Hematopoietic multipotent progenitor cell treated with erythropoietin and hydrocortisone succinate and interleukin-3 and kit ligand, for 4 days (in vitro differentiated cells): ENCODE measurements around the gene IMMP2L.

Experiments used
- DNase-seq: peaks from one replicate; pipeline ENCODE4 v3.0.0-alpha.2; 2015

IMMP2L gene

DNA sequence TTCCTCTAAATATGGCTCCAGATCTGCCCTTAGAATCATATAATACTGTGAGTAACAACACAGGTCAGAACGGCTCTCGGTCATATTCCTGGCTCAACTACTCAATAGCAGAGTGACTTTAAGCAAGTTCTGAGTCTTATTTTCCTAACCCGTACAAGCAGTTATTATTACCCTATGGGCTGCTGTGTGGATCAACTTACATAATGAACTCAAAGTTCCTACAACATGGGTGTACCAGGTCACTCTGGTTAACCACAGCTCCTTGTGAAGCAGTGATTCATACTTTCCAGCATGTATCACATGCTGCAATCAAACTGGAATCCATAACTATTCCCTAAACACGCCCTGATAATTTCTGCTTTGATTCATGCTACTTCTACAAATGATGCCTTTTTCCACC lies 364.0 kb downstream of the IMMP2L start:
- DNase-seq = peak; percentile 7

DNA sequence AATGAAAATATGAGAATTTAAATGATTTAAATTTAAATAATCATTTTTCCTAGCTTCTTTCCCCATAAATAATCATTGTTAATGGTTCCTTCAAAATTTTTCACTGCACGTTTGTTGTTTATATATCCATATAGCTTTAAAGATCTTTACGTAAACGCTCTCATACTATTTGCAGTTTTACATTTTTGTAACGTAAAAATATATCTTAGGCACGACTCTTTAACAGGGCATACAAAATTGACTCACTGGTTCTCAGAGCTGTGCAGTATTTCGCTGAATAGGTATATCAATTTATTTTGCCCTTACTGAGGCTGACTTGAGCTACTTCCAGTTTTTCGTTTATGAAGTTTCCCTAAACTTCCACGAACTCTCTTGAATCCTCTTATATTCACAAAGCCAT lies 365.6 kb downstream of the IMMP2L start:
- DNase-seq = no peak

DNA sequence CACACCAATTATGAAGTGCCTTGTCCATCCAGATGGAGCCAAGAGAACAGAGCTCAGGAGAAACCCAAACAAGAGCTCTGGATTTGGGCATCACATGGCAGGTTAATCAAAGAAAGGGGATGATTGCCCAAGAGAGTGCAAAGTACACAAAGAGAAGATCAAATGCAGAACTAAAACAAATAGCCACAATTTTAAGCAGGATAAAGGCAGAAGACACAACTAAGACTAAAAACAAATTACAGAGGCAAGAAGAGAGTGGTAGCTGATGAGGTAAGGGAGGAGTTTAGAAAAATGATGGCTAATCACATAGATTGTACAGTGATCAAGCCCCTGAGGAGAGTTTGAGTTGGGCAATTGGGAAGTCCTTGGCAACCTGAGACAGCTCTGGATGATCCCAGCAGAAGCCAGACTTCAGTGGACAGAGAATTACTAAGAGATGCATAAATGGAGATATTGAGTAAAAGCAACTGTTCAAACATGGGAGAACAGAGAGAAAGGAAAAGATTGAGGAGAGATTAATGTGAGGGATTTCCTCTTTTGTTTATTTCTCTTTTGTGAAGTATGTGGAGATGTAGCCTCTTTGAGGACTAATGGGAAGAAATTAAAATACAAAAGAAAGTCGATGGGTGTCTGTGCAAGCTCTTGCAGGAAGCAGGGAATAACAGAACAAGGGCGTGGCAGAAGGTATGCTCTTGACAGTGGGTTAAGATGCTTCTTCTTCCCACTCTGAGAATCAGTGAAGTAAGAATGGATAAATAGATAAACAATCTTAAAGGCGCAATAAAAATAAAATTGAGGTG lies 369.5 kb downstream of the IMMP2L start:
- DNase-seq = no peak

DNA sequence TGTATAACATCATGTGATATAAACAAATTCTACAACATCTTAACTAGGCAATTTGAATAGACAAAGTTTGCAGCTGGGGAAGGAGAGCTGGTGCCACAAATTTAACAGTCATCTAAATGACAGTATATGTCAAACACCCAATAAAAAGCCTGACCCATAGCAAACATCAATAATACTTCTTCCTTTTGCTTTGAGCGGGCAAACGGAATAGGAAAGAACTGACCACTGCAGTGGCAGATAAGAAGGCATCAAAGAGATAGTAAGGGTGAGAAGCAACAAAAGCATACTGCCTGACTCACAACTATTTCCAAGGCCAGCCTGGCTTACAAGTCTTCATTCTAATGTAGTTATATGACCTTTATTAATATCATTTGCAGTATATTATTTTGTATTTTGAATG lies 371.5 kb downstream of the IMMP2L start:
- DNase-seq = peak; percentile 63

DNA sequence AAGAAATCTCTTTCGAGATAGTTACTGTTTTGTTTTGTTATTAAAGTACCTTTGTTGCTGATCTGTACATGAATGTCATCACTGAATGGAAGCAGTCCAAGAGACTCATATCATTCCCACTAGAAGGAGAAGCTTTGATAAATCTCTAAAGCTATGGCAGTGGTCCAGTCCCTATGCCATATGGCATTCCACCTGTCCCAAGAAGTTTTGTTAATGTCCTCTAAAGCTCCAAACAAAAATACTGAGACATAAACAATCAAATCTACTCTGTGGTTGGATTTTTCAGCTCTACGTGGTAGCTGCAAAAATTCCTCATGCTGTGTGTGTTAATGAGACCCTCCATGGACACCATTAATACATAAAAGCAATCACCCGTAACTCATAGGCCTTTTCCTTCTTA lies 377.3 kb downstream of the IMMP2L start:
- no peak for DNase-seq

DNA sequence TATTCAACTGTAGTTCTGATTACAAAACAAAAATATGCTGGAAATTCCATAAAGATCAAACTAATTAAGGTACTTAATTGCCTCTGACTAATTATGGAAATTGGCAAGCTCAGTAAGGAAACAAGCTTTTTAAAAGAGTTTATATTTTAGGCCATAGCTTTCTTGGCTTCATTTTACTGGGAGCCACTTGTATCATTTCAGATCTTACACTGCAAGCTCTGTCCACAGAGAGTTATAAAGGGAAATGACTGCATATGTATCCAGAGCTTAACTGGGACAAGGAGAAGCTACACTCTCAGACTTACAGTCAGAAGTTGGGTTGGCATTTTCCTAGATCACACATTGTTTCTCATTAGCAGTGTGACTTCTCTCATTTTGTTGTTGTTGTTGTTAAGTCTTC lies 379.0 kb downstream of the IMMP2L start:
- no peak for DNase-seq

DNA sequence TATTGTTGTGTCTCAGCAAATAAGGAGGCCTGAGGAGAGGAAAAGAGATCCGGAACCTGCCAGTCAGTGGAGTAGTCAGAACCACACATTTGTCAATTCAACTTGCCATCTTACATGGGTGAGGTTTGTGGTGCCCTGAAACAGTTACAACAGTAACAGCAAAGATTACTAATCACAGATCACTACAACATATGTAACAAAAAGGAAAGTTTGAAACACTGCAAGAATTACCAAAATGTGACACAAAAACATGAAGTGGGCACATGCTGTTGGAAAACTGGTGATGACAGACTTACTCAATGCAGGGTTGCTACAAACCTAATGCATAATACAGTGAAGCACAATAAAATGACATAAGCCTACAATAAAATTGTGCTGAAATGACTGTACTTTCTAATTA lies 382.0 kb downstream of the IMMP2L start:
- no peak for DNase-seq

DNA sequence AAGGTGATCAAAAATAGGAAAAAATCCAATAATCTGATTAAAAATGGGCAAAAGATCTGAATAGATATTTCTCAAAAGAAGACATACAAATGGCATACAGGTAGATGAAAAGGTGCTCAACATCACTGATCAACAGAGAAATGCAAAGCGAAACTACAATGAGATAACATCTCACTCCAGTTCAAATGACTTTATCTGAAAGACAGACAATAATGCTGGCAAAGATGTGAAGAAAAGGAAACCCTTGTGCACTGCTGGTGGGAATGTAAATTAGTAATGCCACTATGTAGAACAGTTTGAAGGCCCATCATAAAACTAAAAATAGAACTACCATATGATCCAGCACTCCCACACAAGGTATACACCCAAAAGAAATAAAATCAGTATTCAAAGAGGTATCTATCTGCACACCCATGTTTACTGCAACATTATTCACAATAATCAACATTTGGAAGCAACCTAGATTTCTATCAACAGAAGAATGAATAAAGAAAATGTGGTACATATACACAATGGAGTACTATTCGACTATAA lies 386.3 kb downstream of the IMMP2L start:
- DNase-seq = no peak

DNA sequence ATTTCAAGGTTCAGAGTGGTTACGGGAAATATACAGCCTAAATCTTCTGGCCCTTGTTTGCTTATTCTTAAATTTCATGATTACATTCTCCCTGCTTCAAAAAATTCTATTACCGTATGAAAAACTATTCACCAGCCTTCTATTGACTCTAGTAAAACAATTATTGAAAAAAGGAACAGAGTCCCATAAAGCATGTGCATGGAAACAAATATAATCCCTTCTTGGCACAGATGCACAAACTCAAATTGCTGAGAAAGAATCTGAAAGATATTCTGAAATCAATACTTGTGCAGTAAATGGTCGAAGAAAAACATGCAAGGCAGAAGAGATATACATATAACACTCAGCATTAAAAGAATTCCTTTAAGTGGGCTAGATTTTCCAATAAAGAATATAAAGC lies 387.8 kb downstream of the IMMP2L start:
- DNase-seq = no peak

DNA sequence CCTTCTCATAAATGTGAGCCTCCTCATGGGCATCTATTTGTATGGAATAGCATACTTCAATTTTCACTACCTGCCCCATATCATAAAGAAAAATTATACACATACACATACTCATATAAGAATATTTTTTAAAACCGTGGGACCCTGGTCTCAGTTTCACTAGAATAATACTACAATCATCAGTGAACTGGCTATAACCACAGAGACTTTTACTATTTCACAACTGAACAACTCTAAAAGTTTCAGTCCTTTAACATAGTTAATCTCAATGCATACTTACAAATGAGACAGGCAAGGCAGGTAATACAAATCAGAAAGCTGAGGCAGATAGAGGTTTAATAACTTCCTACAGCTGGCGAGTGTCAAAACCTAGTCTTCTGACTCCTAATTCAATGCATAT lies 388.3 kb downstream of the IMMP2L start:
- no peak for DNase-seq

DNA sequence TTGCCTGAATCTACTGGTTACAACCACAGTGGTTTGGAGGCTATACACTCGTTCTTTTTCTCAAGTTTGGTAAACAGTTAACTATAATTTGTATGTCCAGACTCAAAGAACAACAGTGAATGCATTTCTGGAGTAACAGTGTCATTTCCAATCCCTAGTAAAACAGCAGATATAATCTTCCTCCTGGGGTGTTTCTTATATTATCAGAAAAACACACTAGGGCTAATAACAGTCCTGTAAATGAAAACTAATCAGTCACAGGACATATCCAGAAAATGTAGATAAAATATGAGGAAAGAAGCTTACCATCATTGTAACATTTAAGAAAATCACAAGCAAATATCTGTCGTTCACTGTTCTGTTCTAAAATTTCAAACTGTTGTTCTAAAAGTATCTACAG lies 388.8 kb downstream of the IMMP2L start:
- no peak for DNase-seq

DNA sequence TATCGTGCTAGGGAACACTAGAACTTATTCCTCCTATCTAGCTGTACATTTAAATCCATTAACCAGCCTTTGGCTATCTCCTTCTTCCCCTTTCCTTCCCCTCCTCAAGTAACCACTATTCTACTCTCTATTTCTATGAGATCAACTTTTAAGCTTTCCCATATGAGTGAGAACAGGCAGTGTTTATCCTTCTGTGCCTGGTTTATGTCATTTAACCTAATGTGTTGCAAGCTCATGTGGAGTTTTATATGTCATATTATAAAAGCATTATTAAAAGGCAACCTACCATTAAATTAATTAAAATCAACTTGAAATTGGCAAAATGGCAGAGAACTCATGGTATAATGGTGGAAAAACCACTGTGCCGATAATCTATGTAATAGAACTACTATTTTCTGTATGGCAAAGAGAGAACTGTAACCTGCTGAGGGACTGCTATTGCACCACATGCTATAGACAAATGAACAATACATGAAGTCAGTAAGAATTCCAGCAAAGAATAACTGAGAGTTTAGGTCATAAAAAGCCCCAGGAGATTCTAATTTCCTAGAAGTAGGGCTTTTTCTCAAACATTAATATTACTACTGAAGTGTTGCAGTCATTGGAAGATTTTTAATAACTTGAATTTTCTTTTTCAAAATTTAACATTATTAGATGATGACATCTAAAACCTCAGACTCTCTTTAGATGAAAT lies 389.6 kb downstream of the IMMP2L start:
- no peak for DNase-seq

DNA sequence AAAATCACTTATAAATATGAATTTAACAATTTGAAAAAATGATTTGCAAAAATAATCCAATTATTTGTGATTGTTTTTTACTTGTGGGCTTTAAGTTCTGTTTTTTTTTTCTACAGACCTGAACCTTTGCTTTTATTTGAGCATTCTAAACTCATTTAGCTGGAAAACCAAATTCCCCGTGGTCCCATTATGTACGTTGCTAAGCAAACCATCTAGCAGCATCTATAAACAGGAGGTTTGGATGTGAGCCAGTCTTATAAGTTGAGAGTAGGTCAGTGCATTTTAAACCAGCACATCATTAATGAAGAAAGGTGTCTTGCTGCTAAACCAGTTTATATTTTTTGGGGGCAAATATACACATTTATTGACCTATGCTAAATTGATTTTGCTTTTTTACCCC lies 394.1 kb downstream of the IMMP2L start:
- no peak for DNase-seq

DNA sequence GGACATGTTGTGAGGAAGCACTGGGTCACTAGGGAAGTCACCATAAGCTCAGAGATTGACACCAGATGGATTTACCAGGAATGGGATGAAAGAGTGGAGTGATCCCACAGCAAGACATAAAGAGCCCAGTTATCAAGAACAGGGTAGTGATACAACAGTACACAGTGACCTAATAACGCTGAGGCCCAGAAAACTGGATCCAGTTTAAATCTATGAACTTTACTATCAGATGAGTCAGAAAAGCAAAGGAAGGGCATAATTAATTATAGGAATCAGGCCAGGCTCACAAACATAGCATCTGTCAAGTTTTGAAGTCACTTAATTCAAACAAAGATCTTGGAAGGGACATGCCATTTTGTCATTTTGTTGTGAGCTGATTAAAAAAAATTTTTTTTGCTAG lies 397.9 kb downstream of the IMMP2L start:
- no peak for DNase-seq

DNA sequence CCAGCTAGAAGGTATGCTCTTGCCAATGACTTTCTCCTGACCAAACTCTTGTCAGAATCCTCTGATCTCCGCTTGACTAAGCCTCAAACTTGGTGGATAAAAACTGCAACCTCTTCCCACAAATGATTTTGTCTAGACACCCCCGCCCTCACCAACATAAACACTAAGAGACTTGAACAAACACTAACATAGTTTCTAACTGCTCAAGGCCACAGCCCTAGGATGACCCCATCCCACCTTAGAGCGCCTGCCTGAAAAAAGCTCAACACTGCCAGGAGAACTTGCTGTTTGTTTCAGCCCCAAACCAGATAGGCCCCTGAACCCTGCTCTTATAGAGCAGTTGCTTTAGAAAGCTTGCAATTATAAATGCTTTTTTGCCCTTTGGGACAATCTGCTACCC lies 399.6 kb downstream of the IMMP2L start:
- no peak for DNase-seq

DNA sequence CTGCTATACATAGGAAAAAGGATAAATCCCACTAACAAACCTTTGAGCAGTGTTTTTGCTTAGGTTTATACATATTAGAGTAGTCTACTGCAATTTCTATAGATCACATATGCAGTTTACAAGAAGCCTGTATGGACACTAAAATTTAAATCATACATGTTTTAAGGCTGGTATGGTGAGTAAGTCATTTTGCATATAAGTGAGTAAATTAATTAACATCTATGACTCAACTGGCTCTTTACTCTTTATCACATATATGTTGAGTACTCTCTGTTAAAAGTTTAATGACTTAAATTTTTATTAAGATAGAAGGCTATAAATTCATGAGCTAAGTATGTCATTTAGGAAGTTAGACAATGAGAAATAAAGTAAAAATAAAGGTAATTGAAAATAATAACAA lies 402.0 kb downstream of the IMMP2L start:
- DNase-seq = no peak

DNA sequence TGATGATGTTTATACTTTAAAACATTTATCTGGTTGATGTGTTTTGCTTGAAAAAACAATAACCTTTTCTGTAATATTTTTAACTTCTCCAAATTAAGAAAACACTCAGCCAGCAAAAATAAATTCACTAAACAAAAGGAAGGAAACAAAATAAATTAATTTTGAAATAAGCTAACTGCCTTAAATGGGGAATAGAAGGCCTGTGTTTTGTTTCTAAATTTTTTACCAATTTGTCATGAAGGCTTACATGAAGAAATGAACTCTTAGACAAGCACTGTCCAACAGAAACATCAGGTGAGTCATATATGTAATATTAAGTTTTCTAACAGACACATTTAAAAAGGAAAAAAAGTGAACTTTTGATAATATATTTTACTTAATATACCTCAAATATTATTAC lies 402.9 kb downstream of the IMMP2L start:
- DNase-seq = no peak

DNA sequence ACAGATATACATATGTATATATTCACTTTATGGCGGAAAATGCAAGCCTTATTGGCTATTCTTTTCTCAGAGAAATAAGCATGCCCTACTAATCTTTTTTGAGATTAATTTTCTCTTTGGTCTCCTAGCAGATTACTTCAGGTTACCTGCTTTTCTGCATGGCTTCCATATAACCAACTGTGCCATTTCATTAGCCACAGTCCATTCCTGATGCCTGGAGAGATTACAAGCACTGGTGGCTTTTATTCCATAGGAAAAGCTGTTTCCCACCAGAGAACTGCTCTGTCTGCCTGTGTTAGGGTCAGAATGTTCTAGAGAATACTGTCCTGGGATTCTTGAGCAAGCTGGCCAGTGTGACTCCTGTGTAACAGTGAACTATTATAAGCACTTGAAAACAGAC lies 411.6 kb downstream of the IMMP2L start:
- DNase-seq = no peak

DNA sequence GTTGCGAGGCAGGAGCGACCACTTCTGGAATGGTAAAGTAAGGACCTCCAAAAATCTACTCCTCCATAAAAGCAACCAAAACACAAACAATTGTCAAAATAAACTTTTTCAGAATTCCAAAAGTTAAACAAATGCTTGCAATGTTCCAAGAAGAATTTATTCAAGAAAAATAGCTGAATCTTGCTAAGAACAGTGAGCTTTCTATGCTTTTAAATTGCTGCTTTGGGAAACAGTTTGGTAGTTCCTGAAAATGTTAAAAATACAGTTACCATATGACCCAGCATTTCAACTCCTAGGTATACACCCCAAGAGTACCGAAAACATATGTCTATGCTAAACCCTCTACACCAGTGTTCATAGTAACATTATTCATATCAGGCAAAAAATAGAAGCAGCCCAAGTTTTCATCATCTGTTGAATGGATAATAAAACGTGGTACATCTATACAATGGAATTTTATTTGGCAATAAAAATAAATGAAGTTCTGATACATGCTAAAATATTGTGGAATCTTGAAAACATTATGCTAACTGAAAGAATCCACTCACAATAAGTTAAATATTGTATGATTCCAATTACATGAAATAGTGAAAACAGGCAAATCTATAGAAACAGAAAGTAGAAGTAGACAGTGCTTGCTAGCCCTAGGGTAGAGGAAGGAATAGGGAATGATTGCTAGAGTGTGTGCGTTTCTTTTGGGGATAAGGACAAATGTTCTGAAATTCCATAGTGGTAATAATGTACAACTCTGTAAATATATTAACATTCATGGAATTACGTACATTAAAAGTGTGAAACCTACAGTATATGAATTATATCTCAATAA lies 414.4 kb downstream of the IMMP2L start:
- no peak for DNase-seq

DNA sequence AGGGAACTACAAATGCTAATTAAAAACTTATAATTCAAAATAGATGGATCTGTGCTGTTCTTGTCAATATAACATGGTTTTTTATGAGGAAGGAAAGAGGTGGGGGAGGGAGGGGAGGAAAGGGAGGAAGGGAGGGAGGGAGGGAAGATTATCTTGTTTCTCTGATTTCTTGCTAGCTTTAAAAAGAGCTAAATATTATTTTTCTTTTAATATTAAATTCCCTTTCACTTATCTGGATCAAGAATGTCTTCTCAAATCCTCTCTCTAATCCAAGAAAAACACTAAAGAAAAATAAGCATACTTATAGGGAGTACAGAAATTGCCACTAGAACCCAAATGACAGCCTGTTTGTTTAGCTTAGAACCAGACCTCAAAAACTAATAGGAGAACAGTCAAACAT lies 416.2 kb downstream of the IMMP2L start:
- DNase-seq = no peak

DNA sequence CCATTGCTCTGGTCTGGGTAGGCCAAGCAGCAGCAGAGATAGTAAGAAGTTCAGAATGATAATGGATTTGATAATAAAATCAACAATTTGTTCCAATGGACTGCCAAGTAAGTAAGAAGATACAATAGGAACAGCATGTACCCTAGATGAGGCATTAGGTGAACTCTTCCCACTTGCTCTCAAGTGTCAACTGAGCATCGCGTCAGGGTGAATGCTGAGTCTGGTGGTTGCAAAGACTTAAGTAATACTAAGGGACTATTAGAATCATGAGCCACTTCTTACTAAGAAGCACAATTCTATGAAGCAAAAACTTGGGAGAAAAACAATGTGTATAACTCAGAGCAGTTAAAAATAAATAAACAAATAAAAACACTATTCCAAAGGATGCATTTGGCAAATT lies 416.8 kb downstream of the IMMP2L start:
- no peak for DNase-seq

DNA sequence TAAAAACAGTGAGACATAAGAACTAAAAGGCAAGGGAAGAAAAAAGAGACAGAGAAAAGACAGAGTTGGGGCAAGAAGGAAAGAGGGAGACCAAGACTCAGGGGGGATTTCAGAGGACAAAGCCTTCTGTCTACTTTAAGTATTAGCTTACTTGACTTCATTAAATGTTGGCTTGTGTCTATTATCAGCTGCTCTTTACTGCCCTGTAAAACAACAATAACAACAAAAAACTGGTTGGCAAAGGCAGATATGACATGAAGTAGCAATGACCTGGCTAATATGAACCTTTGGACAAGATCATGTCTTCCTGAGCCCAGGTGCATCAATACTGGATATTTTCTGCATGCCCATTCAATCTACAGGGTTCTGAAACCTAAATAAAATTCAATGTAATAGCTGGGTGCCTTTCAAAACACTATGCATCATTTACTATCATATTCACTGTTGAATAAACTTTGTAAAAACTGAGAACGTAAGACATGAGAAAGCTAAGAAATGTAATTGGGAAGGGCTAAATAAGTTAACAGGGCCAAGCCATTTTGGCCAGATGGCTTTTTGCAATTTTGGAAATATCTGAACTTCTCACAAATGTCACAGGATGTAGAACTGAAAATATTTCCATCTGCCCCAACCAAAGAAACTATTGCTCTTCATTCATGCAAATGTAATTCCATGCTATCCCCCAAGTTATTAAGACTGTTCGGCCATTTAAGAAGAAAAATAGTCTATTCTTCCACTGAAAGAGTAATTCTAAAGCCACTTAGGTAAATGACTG lies 422.0 kb downstream of the IMMP2L start:
- DNase-seq = no peak

DNA sequence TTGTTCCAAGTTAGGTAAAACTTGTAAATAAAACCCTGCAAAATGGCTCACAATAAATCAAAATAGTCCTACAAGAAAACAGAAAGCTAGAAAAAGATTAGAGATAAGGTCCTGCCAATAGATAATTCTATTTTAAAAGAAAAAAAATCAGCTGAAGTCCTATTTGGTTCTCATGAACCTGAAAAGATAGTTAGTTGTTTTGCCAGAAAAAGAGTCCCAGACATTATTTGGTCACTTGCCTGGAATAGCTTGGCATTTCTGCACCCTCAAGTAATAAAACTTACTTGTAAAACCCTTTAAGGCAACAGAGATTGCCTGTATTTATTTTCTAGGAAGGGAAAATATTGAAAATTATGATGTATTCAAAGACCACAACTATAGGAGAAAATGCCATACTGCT lies 423.7 kb downstream of the IMMP2L start:
- DNase-seq = peak; percentile 1
